SH-SY5Y (cell line): ENCODE results near the gene ACOXL.

Experiments used
- GATA2 ChIP-seq: IDR thresholded peaks from 2 replicates; pipeline ENCODE4 v1.6.1; 2011; ENCODE audit warnings: mild to moderate bottlenecking, low read depth, low read length
- GATA3 ChIP-seq: IDR thresholded peaks from 2 replicates; pipeline ENCODE4 v1.6.1; 2011; ENCODE audit warnings: low read depth, mild to moderate bottlenecking, low read length, moderate library complexity

ACOXL gene

GRCh38 chr2:110772383-110772755 lies 40.0 kb downstream of the ACOXL start:
- TF ChIP-seq GATA3 (no peak), GATA2 (no peak)

- TF ChIP-seq GATA2 (no peak), GATA3 (no peak)
These were observed 41.1 kb downstream of the ACOXL start for GRCh38 chr2:110773401-110773921.

GRCh38 chr2:110774701-110775100 lies 42.3 kb downstream of the ACOXL start:
- TF ChIP-seq GATA3 = no peak
- TF ChIP-seq GATA2 = no peak

GRCh38 chr2:110777531-110778311 lies 45.3 kb downstream of the ACOXL start:
- TF ChIP-seq GATA2 (no peak), GATA3 (no peak)

GRCh38 chr2:110780461-110780860 lies 48.1 kb downstream of the ACOXL start:
- TF ChIP-seq GATA2 (no peak), GATA3 (no peak)

- TF ChIP-seq GATA3 = no peak
- no peak for TF ChIP-seq GATA2
These were observed 51.0 kb downstream of the ACOXL start for GRCh38 chr2:110783196-110783873.

- no peak for TF ChIP-seq GATA3
- TF ChIP-seq GATA2 = no peak
These were observed 51.8 kb downstream of the ACOXL start for GRCh38 chr2:110784047-110784631.

- TF ChIP-seq GATA3 = no peak
- TF ChIP-seq GATA2 = no peak
These were observed 53.1 kb downstream of the ACOXL start for GRCh38 chr2:110785439-110785838.

GRCh38 chr2:110788976-110789375 lies 56.6 kb downstream of the ACOXL start:
- TF ChIP-seq GATA2 (no peak), GATA3 (no peak)

GRCh38 chr2:110789706-110790105 lies 57.3 kb downstream of the ACOXL start:
- no peak for TF ChIP-seq GATA3
- no peak for TF ChIP-seq GATA2

GRCh38 chr2:110790907-110791306 lies 58.5 kb downstream of the ACOXL start:
- no peak for TF ChIP-seq GATA3
- TF ChIP-seq GATA2 = no peak

- TF ChIP-seq GATA3 (no peak), GATA2 (no peak)
These were observed 59.1 kb downstream of the ACOXL start for GRCh38 chr2:110791435-110791834.

- TF ChIP-seq GATA3 = no peak
These were observed 60.7 kb downstream of the ACOXL start for GRCh38 chr2:110793034-110793433.

- no peak for TF ChIP-seq GATA2
- TF ChIP-seq GATA3 = no peak
These were observed 62.0 kb downstream of the ACOXL start for GRCh38 chr2:110794390-110794789.

GRCh38 chr2:110794951-110795350 lies 62.6 kb downstream of the ACOXL start:
- TF ChIP-seq GATA3 (no peak), GATA2 (no peak)
